Gastroesophageal sphincter (tissue), 4 donors: ENCODE data around the gene DOK7. TPM values are rescaled to one million over a fixed set of nuclear protein-coding genes. Genes with fewer than 3 reads are reported as not detected.

Experiments
- ATAC-seq: fragments of 150-250 bp; one replicate; pipeline ENCODE4 v1.9.1; 2016; ENCODE audit warnings: mild to moderate bottlenecking, moderate library complexity
- H3K27ac ChIP-seq, 4 donors: fragments of 200-600 bp; sonication (generic) in 3 of 4; 1 replicate in 3 of 4; 2 replicates in 1 of 4; pipeline ENCODE4 v1.5.1; 2016 to 2019
- H3K27me3 ChIP-seq: fragments of 200-600 bp; sonication (generic); one replicate; pipeline ENCODE4 v1.5.1; 2019
- H3K36me3 ChIP-seq, 2 donors: fragments of 200-600 bp; sonication (generic); one replicate each; pipeline ENCODE4 v1.5.1; 2019; ENCODE audit warnings: control low read depth in 1 of 2
- H3K4me1 ChIP-seq, 3 donors: fragments of 200-600 bp; sonication (generic); 1 replicate in 2 of 3; 2 replicates in 1 of 3; pipeline ENCODE4 v1.5.1; 2016 to 2019; ENCODE audit warnings: control low read depth in 2 of 3
- H3K4me3 ChIP-seq, 2 donors: fragments of 200-600 bp; sonication (generic); one replicate each; pipeline ENCODE4 v1.5.1; 2019; ENCODE audit warnings: mild to moderate bottlenecking in 1 of 2, moderate library complexity in 1 of 2
- H3K9me3 ChIP-seq, 3 donors: fragments of 200-600 bp; sonication (generic); one replicate each; pipeline ENCODE4 v1.5.1; 2017 to 2019; ENCODE audit warnings: control low read depth in 2 of 3
- EP300 ChIP-seq: sonication (generic); formaldehyde crosslinking; IDR thresholded peaks from one replicate; pipeline ENCODE4 v1.6.1; 2017; ENCODE audit warnings: antibody characterized with exemption, mild to moderate bottlenecking
- POLR2A ChIP-seq, 2 donors: fragments of 450-650 bp; IDR thresholded peaks; one replicate each; pipeline ENCODE4 v1.6.1; 2017; ENCODE audit warnings: antibody characterized with exemption in 2 of 2, mild to moderate bottlenecking in 2 of 2, moderate library complexity in 1 of 2
- POLR2AphosphoS5 ChIP-seq: sonication (generic); formaldehyde crosslinking; IDR thresholded peaks from one replicate; pipeline ENCODE4 v1.6.1; 2017; ENCODE audit warnings: antibody characterized with exemption
- WGBS, 2 donors: methylation state at CpG; one replicate each; pipeline ENCODE4 v1.1.5; 2018; ENCODE audit warnings: low coverage in 1 of 2; 5-methylcytosine and 5-hydroxymethylcytosine counted together
- total RNA-seq, 4 donors: library from RNA; depleted of rRNA; stranded (reverse); fragments of >200 nt; gene quantifications; one replicate each; pipeline ENCODE4 v1.1.0, GENCODE V29; 2016
- TF ChIP-seq, protein P1 (sequence below), 4 experiments: fragments of 200-600 bp in 2 of 4; fragments of 450-650 bp in 2 of 4; sonication (generic) in 1 of 4; IDR thresholded peaks; one replicate each; pipeline ENCODE4 v1.5.1; 2017 to 2019; ENCODE audit warnings: antibody characterized with exemption in 4 of 4, mild to moderate bottlenecking in 2 of 4, moderate library complexity in 2 of 4

DOK7 gene
- total RNA-seq, 4 donors from 2014 or later: 0.32 to 5.3 (median 2.8) TPM

- Histone ChIP-seq H3K36me3 (peaks cover 0 to 20% of the 10 kb centered on the region in 2 donors), H3K9me3 (no peaks in the 10 kb centered on the region), H3K27ac (no peak overlapping the region), H3K27me3 (peaks cover 61% of the 10 kb centered on the region), H3K4me1 (no peaks in the 10 kb centered on the region), H3K4me3 (no peak overlapping the region)
- TF ChIP-seq EP300: no peak
- no peak for TF ChIP-seq POLR2AphosphoS5
- TF ChIP-seq, protein P1, sequence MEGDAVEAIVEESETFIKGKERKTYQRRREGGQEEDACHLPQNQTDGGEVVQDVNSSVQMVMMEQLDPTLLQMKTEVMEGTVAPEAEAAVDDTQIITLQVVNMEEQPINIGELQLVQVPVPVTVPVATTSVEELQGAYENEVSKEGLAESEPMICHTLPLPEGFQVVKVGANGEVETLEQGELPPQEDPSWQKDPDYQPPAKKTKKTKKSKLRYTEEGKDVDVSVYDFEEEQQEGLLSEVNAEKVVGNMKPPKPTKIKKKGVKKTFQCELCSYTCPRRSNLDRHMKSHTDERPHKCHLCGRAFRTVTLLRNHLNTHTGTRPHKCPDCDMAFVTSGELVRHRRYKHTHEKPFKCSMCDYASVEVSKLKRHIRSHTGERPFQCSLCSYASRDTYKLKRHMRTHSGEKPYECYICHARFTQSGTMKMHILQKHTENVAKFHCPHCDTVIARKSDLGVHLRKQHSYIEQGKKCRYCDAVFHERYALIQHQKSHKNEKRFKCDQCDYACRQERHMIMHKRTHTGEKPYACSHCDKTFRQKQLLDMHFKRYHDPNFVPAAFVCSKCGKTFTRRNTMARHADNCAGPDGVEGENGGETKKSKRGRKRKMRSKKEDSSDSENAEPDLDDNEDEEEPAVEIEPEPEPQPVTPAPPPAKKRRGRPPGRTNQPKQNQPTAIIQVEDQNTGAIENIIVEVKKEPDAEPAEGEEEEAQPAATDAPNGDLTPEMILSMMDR (IDR thresholded peaks at IDR 0.05): no peak
- TF ChIP-seq POLR2A (IDR thresholded peaks at IDR 0.05): no peak
- no peak for ATAC-seq
- 83% methylated on average over 1 of the region's 28 CpGs; no CpG with 5 or more reads in 1 of the 2 donors for WGBS, 2 donors
Measured at GRCh38 chr4:3495204-3495975, 32.3 kb downstream of the DOK7 start.

GRCh38 chr4:3496021-3496420, 32.9 kb downstream of the DOK7 start:
- Histone ChIP-seq H3K36me3 (peaks cover 0 to 26% of the 10 kb centered on the region in 2 donors), H3K27me3 (peaks cover 55% of the 10 kb centered on the region), H3K9me3 (no peaks in the 10 kb centered on the region), H3K27ac (no peak overlapping the region), H3K4me1 (no peaks in the 10 kb centered on the region), H3K4me3 (no peak overlapping the region)
- TF ChIP-seq, protein P1 (IDR thresholded peaks at IDR 0.05): no peak
- TF ChIP-seq POLR2AphosphoS5 (no peak), EP300 (no peak), POLR2A (IDR thresholded peaks at IDR 0.05) (no peak)
- ATAC-seq: no peak
- WGBS, 2 donors: 28% methylated on average over 2 of the region's 14 CpGs; no CpG with 5 or more reads in 1 of the 2 donors

GRCh38 chr4:3497095-3497494, 34.0 kb downstream of the DOK7 start:
- TF ChIP-seq EP300: no peak
- TF ChIP-seq, protein P1 (IDR thresholded peaks at IDR 0.05): no peak
- TF ChIP-seq POLR2AphosphoS5: no peak
- TF ChIP-seq POLR2A (IDR thresholded peaks at IDR 0.05): no peak
- Histone ChIP-seq H3K4me3 (no peak overlapping the region), H3K36me3 (peaks cover 0 to 37% of the 10 kb centered on the region in 2 donors), H3K4me1 (no peaks in the 10 kb centered on the region), H3K9me3 (no peaks in the 10 kb centered on the region), H3K27ac (no peak overlapping the region), H3K27me3 (peaks cover 45% of the 10 kb centered on the region)
- 71 to 75% methylated on average over 2 to 3 of the region's 6 CpGs for WGBS, 2 donors
- no peak for ATAC-seq

GRCh38 chr4:3497523-3498389, 34.6 kb downstream of the DOK7 start:
- Histone ChIP-seq H3K4me3 (no peak overlapping the region), H3K9me3 (no peaks in the 10 kb centered on the region), H3K4me1 (no peaks in the 10 kb centered on the region), H3K27ac (no peak overlapping the region), H3K36me3 (peaks cover 0 to 42% of the 10 kb centered on the region in 2 donors), H3K27me3 (peaks cover 38% of the 10 kb centered on the region)
- TF ChIP-seq POLR2AphosphoS5 (no peak), POLR2A (IDR thresholded peaks at IDR 0.05) (no peak), EP300 (no peak)
- TF ChIP-seq, protein P1 (IDR thresholded peaks at IDR 0.05): no peak
- no peak for ATAC-seq
- 43% methylated on average over 6 of the region's 24 CpGs; no CpG with 5 or more reads in 1 of the 2 donors for WGBS, 2 donors
